ENCODE data around the gene ZNF827. TPM values are rescaled to one million over a fixed set of nuclear protein-coding genes. Genes with fewer than 3 reads are reported as not detected.
A peak's percentile ranks its signal among the peaks of the same experiment; 100 is the strongest.

Gene ZNF827
- polyA plus RNA-seq, 1 donor from 2014 or later, result 6.5 TPM

DNA sequence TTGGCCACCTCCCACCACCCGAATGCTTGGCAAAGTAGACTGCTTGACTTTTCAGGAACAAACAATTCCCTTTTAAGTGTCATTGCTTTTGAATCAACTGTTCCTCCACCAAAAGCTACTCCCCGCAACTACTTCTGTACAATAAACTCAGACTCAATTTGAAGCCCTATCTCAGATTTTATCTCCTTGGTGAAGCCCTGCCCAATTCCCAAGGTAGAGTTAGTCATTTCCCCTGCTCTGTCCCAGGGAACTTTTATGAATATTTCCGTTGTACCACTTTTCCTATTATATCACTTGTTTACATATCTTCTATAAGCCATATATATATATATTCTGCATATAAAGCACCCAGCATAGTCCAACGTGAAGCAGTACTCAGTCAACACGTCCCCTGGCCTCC lies 155.9 kb downstream of the ZNF827 start:
- Mint-ChIP-seq H3K4me1 (peaks cover 0 to 2% (median 0%) of the 10 kb centered on the region in 3 donors), H3K36me3 (peaks cover 2% of the 10 kb centered on the region), H3K4me3 (no peak overlapping the region), H3K9me3 (peaks cover 0 to 11% (median 7%) of the 10 kb centered on the region in 3 donors), H3K27ac (no peak overlapping the region), H3K27me3 (no peaks in the 10 kb centered on the region)

- H3K36me3 Mint-ChIP-seq, result peaks cover 5% of the 10 kb centered on the region
- no peak overlapping the region for H3K4me3 Mint-ChIP-seq
- H3K27ac Mint-ChIP-seq, result peak overlapping the region in 2 of 3 donors; percentile 4 to 47
- no peaks in the 10 kb centered on the region for H3K27me3 Mint-ChIP-seq
- peaks cover 0 to 11% (median 7%) of the 10 kb centered on the region in 3 donors for H3K9me3 Mint-ChIP-seq
- peaks cover 0 to 2% (median 0%) of the 10 kb centered on the region in 3 donors for H3K4me1 Mint-ChIP-seq
Observed at GRCh38 chr4:145781351-145781750, 157.3 kb downstream of the ZNF827 start.

DNA sequence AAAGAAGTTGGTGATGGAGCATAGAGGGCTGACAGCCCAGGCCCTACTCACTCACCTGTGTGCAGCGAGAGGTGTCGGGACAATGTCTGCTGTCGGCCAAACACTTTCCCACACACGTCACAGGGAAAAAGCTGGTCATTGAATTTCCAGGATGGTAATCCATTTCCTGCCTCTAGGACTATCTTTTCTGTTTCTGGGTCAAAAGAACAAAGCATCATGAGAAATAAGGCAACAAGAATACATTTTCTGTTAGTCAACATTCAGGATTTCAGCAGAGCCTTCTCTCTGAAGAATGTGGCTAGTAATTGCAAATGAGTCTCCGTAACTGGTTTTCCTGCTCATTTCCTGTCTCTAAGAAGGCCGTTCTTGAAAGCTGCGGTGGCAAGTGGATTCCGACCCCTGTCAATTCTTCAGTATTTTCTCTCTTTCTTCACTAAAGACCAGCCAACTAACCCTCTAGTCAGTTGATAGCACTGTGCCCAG lies 159.3 kb downstream of the ZNF827 start:
- Mint-ChIP-seq H3K9me3 (peaks cover 0 to 5% (median 4%) of the 10 kb centered on the region in 3 donors), H3K27me3 (no peaks in the 10 kb centered on the region), H3K36me3 (peaks cover 8% of the 10 kb centered on the region), H3K4me3 (no peak overlapping the region), H3K4me1 (no peaks in the 10 kb centered on the region), H3K27ac (peak overlapping the region in 1 of 3 donors; percentile 60)

DNA sequence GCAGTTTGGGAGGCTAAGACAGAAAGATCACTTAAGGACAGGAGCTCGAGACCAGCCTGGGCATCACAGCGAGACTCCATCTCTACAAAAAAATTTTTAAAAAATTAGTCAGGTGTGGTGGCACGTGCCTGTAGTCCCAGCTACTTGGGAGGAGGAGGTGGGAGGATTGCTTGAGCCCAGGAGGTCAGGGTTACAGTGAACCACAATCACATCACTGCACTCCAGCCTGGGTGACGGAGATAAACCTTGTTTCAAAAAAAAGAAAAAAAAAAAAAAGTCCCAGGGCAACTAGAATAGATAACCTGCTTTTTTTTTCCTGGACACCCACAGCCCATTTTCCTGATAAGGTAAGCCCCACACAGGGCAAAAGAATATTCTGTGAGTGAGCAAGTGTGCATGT lies 162.4 kb downstream of the ZNF827 start:
- no peak overlapping the region for H3K27ac Mint-ChIP-seq
- no peak overlapping the region for H3K4me3 Mint-ChIP-seq
- H3K27me3 Mint-ChIP-seq, result no peaks in the 10 kb centered on the region
- peaks cover 16% of the 10 kb centered on the region for H3K36me3 Mint-ChIP-seq
- peaks cover 0 to 5% (median 0%) of the 10 kb centered on the region in 3 donors for H3K4me1 Mint-ChIP-seq
- no peaks in the 10 kb centered on the region for H3K9me3 Mint-ChIP-seq

DNA sequence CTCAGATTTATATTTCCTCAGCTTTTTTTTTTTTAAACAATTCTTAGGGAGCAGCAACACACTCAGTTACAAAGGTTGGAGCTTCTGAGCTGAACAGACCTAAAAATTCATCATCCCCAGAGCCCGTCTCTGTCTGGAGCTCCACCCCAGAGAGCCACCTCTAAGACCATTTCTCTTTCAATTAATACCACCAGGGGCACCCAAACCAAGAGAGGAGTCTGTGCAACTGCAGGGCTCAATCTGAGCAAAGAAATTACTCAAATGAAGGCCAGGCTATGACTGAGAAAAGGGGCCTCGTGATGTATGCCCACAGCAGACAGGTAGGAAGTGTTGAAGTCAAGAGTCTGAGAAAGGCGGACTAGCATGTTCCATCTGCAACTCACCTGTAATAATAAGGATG lies 163.2 kb downstream of the ZNF827 start:
- Mint-ChIP-seq H3K4me3 (no peak overlapping the region), H3K27ac (no peak overlapping the region), H3K4me1 (peaks cover 0 to 7% (median 0%) of the 10 kb centered on the region in 3 donors), H3K27me3 (no peaks in the 10 kb centered on the region), H3K9me3 (no peaks in the 10 kb centered on the region), H3K36me3 (peaks cover 16% of the 10 kb centered on the region)

DNA sequence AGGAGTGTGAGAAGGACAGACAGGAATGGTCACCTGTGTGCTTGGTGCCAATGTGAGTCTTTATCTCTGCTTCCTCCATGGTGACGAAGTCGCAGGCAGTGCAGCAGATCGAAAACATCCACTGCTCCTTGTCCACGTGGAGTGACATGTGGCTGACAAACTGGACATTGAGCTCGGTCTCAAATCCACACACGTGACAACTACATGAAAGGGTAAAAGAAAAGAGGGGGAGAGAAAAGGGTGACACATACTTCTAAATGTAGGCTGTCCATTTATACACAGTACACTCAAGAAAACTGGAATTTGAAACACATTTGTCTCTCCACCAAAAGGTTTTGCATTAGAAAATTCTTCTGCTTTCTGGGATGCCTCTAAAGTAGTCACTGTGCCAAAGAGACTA lies 164.2 kb downstream of the ZNF827 start:
- H3K27ac Mint-ChIP-seq, result no peak overlapping the region
- peaks cover 0 to 7% (median 0%) of the 10 kb centered on the region in 3 donors for H3K4me1 Mint-ChIP-seq
- no peaks in the 10 kb centered on the region for H3K9me3 Mint-ChIP-seq
- no peaks in the 10 kb centered on the region for H3K27me3 Mint-ChIP-seq
- peaks cover 15% of the 10 kb centered on the region for H3K36me3 Mint-ChIP-seq
- H3K4me3 Mint-ChIP-seq, result no peak overlapping the region

DNA sequence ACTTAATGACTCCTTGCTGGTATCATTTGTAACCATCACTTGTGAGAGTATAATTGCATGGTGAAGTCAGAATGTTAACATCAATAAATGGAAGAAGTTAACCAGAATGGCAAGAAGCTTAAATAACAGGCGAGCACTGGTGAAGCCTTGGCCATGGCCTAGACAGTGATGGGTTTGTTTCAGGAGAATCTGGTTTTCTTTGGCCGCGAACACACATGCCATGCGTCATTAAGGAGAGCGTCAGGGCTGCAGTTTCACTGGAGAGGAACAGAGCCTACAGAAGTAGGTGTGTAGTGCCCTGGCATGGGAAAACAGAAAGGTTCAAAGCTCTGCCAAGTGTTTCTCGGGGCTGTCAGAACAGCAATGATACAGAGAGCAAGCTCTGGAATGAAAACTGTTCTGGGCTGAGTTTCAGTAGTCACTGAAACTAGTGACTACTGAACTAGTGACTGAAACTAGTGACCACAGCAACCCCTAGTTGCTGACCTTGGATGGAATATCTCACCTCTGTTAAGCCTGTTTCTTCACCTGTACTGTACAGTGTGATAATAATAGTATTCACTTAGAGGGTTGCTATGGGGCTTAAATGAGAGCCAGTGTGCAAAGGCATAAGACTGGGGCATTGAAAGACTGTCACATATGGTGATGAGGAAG lies 164.9 kb downstream of the ZNF827 start:
- peak overlapping the region in 1 of 3 donors; percentile 55 for H3K27ac Mint-ChIP-seq
- no peaks in the 10 kb centered on the region for H3K27me3 Mint-ChIP-seq
- H3K9me3 Mint-ChIP-seq, result no peaks in the 10 kb centered on the region
- no peak overlapping the region for H3K4me3 Mint-ChIP-seq
- peaks cover 14% of the 10 kb centered on the region for H3K36me3 Mint-ChIP-seq
- H3K4me1 Mint-ChIP-seq, result peaks cover 0 to 7% (median 0%) of the 10 kb centered on the region in 3 donors

- peaks cover 23% of the 10 kb centered on the region for H3K36me3 Mint-ChIP-seq
- no peaks in the 10 kb centered on the region for H3K27me3 Mint-ChIP-seq
- no peak overlapping the region for H3K27ac Mint-ChIP-seq
- no peak overlapping the region for H3K4me3 Mint-ChIP-seq
- H3K9me3 Mint-ChIP-seq, result peaks cover 0 to 4% (median 0%) of the 10 kb centered on the region in 3 donors
- H3K4me1 Mint-ChIP-seq, result peaks cover 0 to 7% (median 0%) of the 10 kb centered on the region in 3 donors
Observed at GRCh38 chr4:145772347-145772746, 166.3 kb downstream of the ZNF827 start.

DNA sequence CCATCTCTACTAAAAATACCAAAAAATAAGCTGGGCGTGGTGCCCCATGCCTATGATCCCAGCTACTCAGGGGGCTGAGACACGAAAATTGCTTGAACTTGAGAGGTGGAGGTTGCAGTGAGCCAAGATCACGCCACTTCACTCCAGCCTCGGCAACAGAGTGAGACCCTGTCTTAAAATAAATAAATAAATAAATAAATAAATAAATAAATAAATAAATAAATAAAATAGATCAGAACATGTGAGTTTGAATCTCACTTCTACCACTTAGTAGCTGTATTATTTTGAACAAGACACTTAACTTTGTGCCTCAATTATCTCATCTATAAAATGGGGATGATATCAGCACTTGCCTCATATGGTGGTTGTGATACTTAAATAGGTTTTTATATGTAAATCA lies 168.5 kb downstream of the ZNF827 start:
- Mint-ChIP-seq H3K9me3 (peaks cover 0 to 4% (median 0%) of the 10 kb centered on the region in 3 donors), H3K27me3 (no peaks in the 10 kb centered on the region), H3K27ac (no peak overlapping the region), H3K36me3 (peaks cover 25% of the 10 kb centered on the region), H3K4me3 (no peak overlapping the region), H3K4me1 (peaks cover 0 to 9% (median 0%) of the 10 kb centered on the region in 3 donors)

- Mint-ChIP-seq H3K36me3 (peaks cover 25% of the 10 kb centered on the region), H3K27ac (no peak overlapping the region), H3K27me3 (no peaks in the 10 kb centered on the region), H3K9me3 (peaks cover 0 to 4% (median 0%) of the 10 kb centered on the region in 3 donors), H3K4me1 (peaks cover 0 to 9% (median 0%) of the 10 kb centered on the region in 3 donors), H3K4me3 (no peak overlapping the region)
Observed at GRCh38 chr4:145769450-145770037, 169.1 kb downstream of the ZNF827 start.

GRCh38 chr4:145766273-145766672 lies 172.3 kb downstream of the ZNF827 start:
- no peak overlapping the region for H3K4me3 Mint-ChIP-seq
- H3K36me3 Mint-ChIP-seq, result peaks cover 23% of the 10 kb centered on the region
- H3K4me1 Mint-ChIP-seq, result peaks cover 0 to 4% (median 0%) of the 10 kb centered on the region in 3 donors
- no peak overlapping the region for H3K27ac Mint-ChIP-seq
- no peaks in the 10 kb centered on the region for H3K27me3 Mint-ChIP-seq
- H3K9me3 Mint-ChIP-seq, result peaks cover 0 to 4% (median 0%) of the 10 kb centered on the region in 3 donors

DNA sequence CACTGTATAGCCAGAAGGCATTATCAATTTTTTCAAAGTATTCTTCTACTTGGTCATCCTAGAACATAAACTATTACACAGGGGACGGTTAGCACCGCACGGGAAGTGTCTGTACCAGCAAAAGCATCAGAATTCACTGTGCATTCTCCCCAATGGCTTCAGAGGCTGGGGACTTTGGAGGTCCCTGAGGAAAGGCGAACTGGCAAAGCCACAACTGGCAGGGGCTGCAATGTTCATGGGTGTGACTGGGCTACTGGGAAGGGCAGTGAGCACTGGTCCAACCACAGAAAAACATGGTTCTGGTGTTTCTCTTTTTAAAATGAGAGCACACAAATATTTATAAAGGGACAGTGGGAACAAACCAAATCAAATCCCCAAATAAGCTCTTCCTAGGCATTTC lies 175.2 kb downstream of the ZNF827 start:
- Mint-ChIP-seq H3K36me3 (peaks cover 32% of the 10 kb centered on the region), H3K27me3 (no peaks in the 10 kb centered on the region), H3K9me3 (peaks cover 0 to 4% (median 0%) of the 10 kb centered on the region in 3 donors), H3K27ac (no peak overlapping the region), H3K4me1 (peaks cover 0 to 2% (median 0%) of the 10 kb centered on the region in 3 donors), H3K4me3 (no peak overlapping the region)

- peaks cover 27% of the 10 kb centered on the region for H3K36me3 Mint-ChIP-seq
- no peak overlapping the region for H3K27ac Mint-ChIP-seq
- peaks cover 0 to 4% (median 0%) of the 10 kb centered on the region in 3 donors for H3K9me3 Mint-ChIP-seq
- no peaks in the 10 kb centered on the region for H3K27me3 Mint-ChIP-seq
- no peak overlapping the region for H3K4me3 Mint-ChIP-seq
- H3K4me1 Mint-ChIP-seq, result peaks cover 0 to 2% (median 0%) of the 10 kb centered on the region in 3 donors
Observed at GRCh38 chr4:145762719-145763118, 175.9 kb downstream of the ZNF827 start.

DNA sequence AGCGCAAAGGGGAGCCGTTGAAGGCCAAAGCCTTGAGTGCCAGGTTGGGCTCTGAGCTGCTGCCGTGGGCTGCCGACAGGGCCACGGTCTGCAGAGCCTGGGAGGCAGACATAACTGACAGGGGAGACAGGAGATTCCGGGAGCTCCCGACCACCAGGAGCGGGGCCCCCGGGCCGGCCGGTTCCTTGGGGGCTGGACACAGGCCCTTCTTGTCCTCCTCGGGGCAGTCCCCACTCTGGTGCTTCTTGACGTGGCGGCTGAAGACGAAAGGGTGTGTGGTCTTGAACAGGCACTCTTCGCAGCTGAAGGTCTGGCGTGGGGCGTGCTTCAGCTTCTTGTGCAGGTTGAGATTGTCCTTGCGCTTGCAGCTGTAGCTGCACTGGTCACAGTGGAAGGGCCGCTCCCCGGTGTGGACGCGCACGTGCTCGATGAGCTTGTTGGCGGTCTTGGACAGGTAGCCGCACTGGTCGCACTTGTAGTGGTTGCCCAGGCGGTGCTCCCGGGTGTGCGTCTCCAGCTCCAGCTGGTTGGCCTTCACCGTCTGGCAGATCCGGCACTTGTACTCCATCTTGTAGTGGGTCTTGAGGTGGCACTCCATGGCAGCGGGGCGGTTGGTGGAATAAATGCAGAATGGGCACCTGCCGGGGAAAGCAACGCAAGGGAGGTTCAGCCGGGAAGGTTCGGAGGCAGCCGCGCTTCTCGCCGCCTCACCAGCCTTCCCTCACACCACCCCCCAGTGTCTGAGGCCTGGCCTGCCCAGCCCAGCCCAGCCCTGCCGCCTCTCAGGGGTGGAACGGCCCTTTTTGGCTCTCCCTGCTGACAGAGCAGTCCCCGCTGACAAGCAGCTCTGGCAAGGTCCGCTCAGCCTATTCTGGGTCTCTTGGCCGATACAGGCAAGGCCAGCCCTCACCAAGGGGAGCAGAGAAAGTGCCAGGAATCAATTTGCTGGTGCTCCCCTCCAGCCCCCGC lies 177.4 kb downstream of the ZNF827 start:
- Mint-ChIP-seq H3K27me3 (no peaks in the 10 kb centered on the region), H3K4me1 (peaks cover 0 to under 1% (median 0%) of the 10 kb centered on the region in 3 donors), H3K36me3 (peaks cover 17% of the 10 kb centered on the region), H3K9me3 (no peaks in the 10 kb centered on the region), H3K27ac (no peak overlapping the region), H3K4me3 (no peak overlapping the region)

- H3K27ac Mint-ChIP-seq, result no peak overlapping the region
- no peak overlapping the region for H3K4me3 Mint-ChIP-seq
- H3K27me3 Mint-ChIP-seq, result no peaks in the 10 kb centered on the region
- no peaks in the 10 kb centered on the region for H3K4me1 Mint-ChIP-seq
- H3K36me3 Mint-ChIP-seq, result peaks cover 17% of the 10 kb centered on the region
- no peaks in the 10 kb centered on the region for H3K9me3 Mint-ChIP-seq
Observed at GRCh38 chr4:145760176-145760575, 178.4 kb downstream of the ZNF827 start.
